ENCODE results near the gene MRPL47.

MRPL47 gene

GRCh38 chr3:179542375-179542774 lies 62.1 kb downstream of the MRPL47 start:
- no peak overlapping the region for H3K9ac ChIP-seq (ENCODE audit: low read depth, low read length)
- no peaks in the 10 kb centered on the region for H3K36me3 ChIP-seq (ENCODE audit: insufficient read depth, low read length)
- H3K4me3 ChIP-seq (ENCODE audit: low read length): no peak overlapping the region
- H3K9me3 ChIP-seq (ENCODE audit: insufficient read depth, low read depth, low read length): no peaks in the 10 kb centered on the region
- peaks cover 5% of the 10 kb centered on the region; the same call in 1 of the 2 replicates for H3K4me1 ChIP-seq (ENCODE audit: insufficient read depth, low read length)
- no peaks in the 10 kb centered on the region for H3K27me3 ChIP-seq (ENCODE audit: insufficient read depth, low read length)
- no peak overlapping the region for H3K27ac ChIP-seq (ENCODE audit: low read depth, low read length)

DNA sequence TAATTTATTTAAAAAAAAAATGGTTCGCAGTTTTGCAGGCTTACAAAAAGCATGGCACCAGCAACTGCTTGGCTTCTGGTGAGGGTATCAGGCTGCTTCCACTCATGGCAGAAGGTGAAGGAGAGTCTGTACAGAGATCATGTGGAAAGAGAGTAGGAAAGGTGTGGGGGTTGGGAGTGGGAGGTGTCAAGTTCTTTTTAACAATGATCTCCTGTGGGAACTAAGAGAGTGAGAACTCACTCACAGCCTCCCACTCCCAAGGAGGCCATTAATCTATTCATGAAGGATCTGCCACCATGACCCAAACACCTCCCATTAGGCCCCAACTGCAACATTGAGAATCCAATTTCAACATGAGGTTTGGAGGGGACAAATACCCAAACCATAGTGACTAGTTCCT lies 62.8 kb downstream of the MRPL47 start:
- Histone ChIP-seq H3K27ac (ENCODE audit: low read depth, low read length) (no peak overlapping the region), H3K4me1 (ENCODE audit: insufficient read depth, low read length) (no peaks in the 10 kb centered on the region), H3K4me3 (ENCODE audit: low read length) (no peak overlapping the region), H3K27me3 (ENCODE audit: insufficient read depth, low read length) (no peaks in the 10 kb centered on the region), H3K9ac (ENCODE audit: low read depth, low read length) (no peak overlapping the region), H3K9me3 (ENCODE audit: insufficient read depth, low read depth, low read length) (no peaks in the 10 kb centered on the region), H3K36me3 (ENCODE audit: insufficient read depth, low read length) (no peaks in the 10 kb centered on the region)
- 96% methylated on average over 1 of the region's 1 CpG for WGBS

DNA sequence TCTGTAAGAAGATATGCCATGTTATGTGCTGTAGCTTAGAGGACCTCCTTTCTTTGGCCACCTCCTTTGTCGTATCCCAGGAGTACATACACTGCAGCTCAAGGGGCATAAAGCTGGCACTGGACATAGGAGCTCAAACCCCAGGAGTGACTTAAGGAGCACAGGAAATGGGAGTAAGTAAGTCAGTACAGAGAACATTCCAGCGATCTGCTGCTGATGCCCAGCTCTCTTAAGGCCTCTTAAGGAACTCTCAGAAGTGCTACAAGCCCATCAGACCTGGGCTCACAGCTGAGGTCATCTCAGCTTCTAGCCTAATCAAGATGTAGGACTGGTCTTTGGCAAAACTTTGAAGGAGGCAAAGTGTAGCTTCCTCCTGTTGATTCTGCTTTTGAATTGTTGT lies 63.3 kb downstream of the MRPL47 start:
- WGBS: 94% methylated on average over 2 of the region's 2 CpGs

More for the DNA sequence above, 63.3 kb downstream of the MRPL47 start:
- Histone ChIP-seq H3K36me3 (ENCODE audit: insufficient read depth, low read length) (no peaks in the 10 kb centered on the region), H3K4me1 (ENCODE audit: insufficient read depth, low read length) (no peaks in the 10 kb centered on the region), H3K9me3 (ENCODE audit: insufficient read depth, low read depth, low read length) (no peaks in the 10 kb centered on the region), H3K27ac (ENCODE audit: low read depth, low read length) (no peak overlapping the region), H3K27me3 (ENCODE audit: insufficient read depth, low read length) (no peaks in the 10 kb centered on the region), H3K9ac (ENCODE audit: low read depth, low read length) (no peak overlapping the region), H3K4me3 (ENCODE audit: low read length) (no peak overlapping the region)
